HepG2 (cell line): ENCODE measurements around the gene EFCAB14. TPM values are rescaled to one million over a fixed set of nuclear protein-coding genes. Genes with fewer than 3 reads are reported as not detected.
"Not testable (repeated sequence)": the region's sequence is repeated elsewhere in the genome, so short reads cannot be mapped to it uniquely, and the experiment has no call there.

Source experiments
- ATAC-seq: fragments of 200-7000 bp; cut with Tn5 transposase; 3 replicates; pipeline ENCODE4 v1.9.1; 2020; ENCODE audit warnings: mild to moderate bottlenecking, moderate library complexity
- BruUV-seq: library from RNA; stranded (reverse); fragments of 400-500 nt; replicated peaks from 2 replicates; lab custom pipeline; 2021; lab: Mats Ljungman, UMichigan
- CTCF ChIA-PET: fragments of 300-600 bp; formaldehyde crosslinking; extraction: SDS; loops from one replicate; lab custom pipeline; 2021; ENCODE audit warnings: low total read pairs, inconsistent platforms, low intra/inter-chr PET ratio; lab: Yijun Ruan, JAX
- POLR2A ChIA-PET: fragments of 350-600 bp; sonication (Branson Sonifier 250); formaldehyde crosslinking; loops from one replicate; lab custom pipeline; 2020; ENCODE audit warnings: antibody characterized with exemption, inconsistent platforms; lab: Yijun Ruan, JAX
- DNase-seq: peaks from one replicate; pipeline ENCODE4 v3.0.0-alpha.2; 2015; ENCODE audit warnings: low spot score
- FAIRE-seq: peaks from 3 replicates; lab custom pipeline; 2011; peaks lifted over from hg19 to GRCh38; lab: Jason Lieb, UNC
- H2AFZ ChIP-seq: one replicate; pipeline ENCODE4 v1.6.1; 2011; ENCODE audit warnings: low read length, inconsistent platforms
- H3K27ac ChIP-seq: fragments of 300-600 bp; 3 replicates; pipeline ENCODE4 v1.8.0; 2011; ENCODE audit warnings: mixed run types, mild to moderate bottlenecking, mixed read lengths, low read length, inconsistent platforms; ENCODE audit not compliant: insufficient read depth; ENCODE audit errors: extremely low read length
- H3K27me3 ChIP-seq, 2 experiments: fragments of 200-600 bp in 1 of 2; 2 replicates in 1 of 2; 3 replicates in 1 of 2; pipeline versions ENCODE4 v1.6.0 to v1.8.0; 2011; ENCODE audit warnings: low read length in 2 of 2, mild to moderate bottlenecking in 2 of 2, moderate library complexity in 2 of 2, inconsistent platforms in 1 of 2; ENCODE audit not compliant: insufficient read depth in 2 of 2, control insufficient read depth in 1 of 2
- H3K36me3 ChIP-seq, 2 experiments: fragments of 200-600 bp in 1 of 2; replicated peaks in 1 of 2; 2 replicates in 1 of 2; 3 replicates in 1 of 2; pipeline versions ENCODE4 v1.5.1 to v1.8.0; 2011; ENCODE audit warnings: low read length in 2 of 2, inconsistent platforms in 1 of 2; ENCODE audit not compliant: insufficient read depth in 2 of 2, control insufficient read depth in 1 of 2
- H3K4me1 ChIP-seq: 2 replicates; pipeline ENCODE4 v1.5.1; 2012; ENCODE audit warnings: low read length, inconsistent platforms; ENCODE audit not compliant: insufficient read depth
- H3K4me2 ChIP-seq: 2 replicates; pipeline ENCODE4 v1.6.0; 2011; ENCODE audit warnings: low read depth, low read length, inconsistent platforms
- H3K4me3 ChIP-seq, 3 experiments: fragments of 200-600 bp in 1 of 3; sonication (generic), shearing (Covaris generic) in 1 of 3; replicated peaks in 1 of 3; 2 replicates each; pipeline ENCODE4 v1.5.1; 2011 to 2016; ENCODE audit warnings: low read length in 3 of 3, inconsistent platforms in 2 of 3, low read depth in 2 of 3, mild to moderate bottlenecking in 2 of 3, control low read depth in 1 of 3, mixed read lengths in 1 of 3; ENCODE audit not compliant: insufficient read depth in 1 of 3
- H3K79me2 ChIP-seq: one replicate; pipeline ENCODE4 v1.6.1; 2011; ENCODE audit warnings: low read length, inconsistent platforms; ENCODE audit not compliant: insufficient read depth
- H3K9ac ChIP-seq: 2 replicates; pipeline ENCODE4 v1.6.0; 2011; ENCODE audit warnings: mild to moderate bottlenecking, low read depth, low read length, inconsistent platforms; ENCODE audit not compliant: insufficient read depth
- H3K9me3 ChIP-seq: 2 replicates; pipeline ENCODE4 v1.5.1; 2012; ENCODE audit warnings: mild to moderate bottlenecking, low read length
- H4K20me1 ChIP-seq: 2 replicates; pipeline ENCODE4 v1.6.0; 2011; ENCODE audit warnings: inconsistent platforms, mild to moderate bottlenecking, low read length, moderate library complexity; ENCODE audit not compliant: insufficient read depth
- AHR ChIP-seq: IDR thresholded peaks from 2 replicates; pipeline ENCODE4 v1.6.1; 2018; ENCODE audit warnings: missing genetic modification reagents, missing compliant biosample characterization
- CREM ChIP-seq, 2 experiments: sonication (generic) in 1 of 2; formaldehyde crosslinking in 1 of 2; IDR thresholded peaks; 2 replicates each; pipeline versions ENCODE4 v1.4.0 to v1.6.1; 2016 to 2020; ENCODE audit warnings: antibody characterized with exemption in 1 of 2, mild to moderate bottlenecking in 1 of 2, missing genetic modification reagents in 1 of 2
- FOXM1 ChIP-seq: sonication (generic); formaldehyde crosslinking; IDR thresholded peaks from 2 replicates; pipeline ENCODE4 v1.5.0; 2020; ENCODE audit warnings: missing genetic modification reagents
- IRF9 ChIP-seq: sonication (generic); formaldehyde crosslinking; IDR thresholded peaks from 2 replicates; pipeline ENCODE4 v1.8.0; 2022; ENCODE audit warnings: missing genetic modification reagents, mild to moderate bottlenecking, borderline replicate concordance
- MED8 ChIP-seq: sonication (generic); formaldehyde crosslinking; IDR thresholded peaks from 2 replicates; pipeline ENCODE4 v1.8.1; 2023; ENCODE audit warnings: mild to moderate bottlenecking, missing genetic modification reagents; ENCODE audit not compliant: insufficient replicate concordance
- MLLT10 ChIP-seq: sonication (generic); formaldehyde crosslinking; IDR thresholded peaks from 2 replicates; pipeline ENCODE4 v1.4.0; 2020; ENCODE audit warnings: missing genetic modification reagents
- RORA ChIP-seq: sonication (generic); formaldehyde crosslinking; IDR thresholded peaks from 2 replicates; pipeline ENCODE4 v1.5.0; 2020; ENCODE audit warnings: mild to moderate bottlenecking, missing genetic modification reagents, moderate library complexity
- SP140L ChIP-seq: sonication (generic); formaldehyde crosslinking; IDR thresholded peaks from 2 replicates; pipeline ENCODE4 v1.4.0; 2020; ENCODE audit warnings: missing genetic modification reagents, borderline replicate concordance
- ZKSCAN8 ChIP-seq: IDR thresholded peaks from 2 replicates; pipeline ENCODE4 v1.6.1; 2016; ENCODE audit warnings: borderline replicate concordance, missing genetic modification reagents, missing compliant biosample characterization
- ZNF282 ChIP-seq: fragments of 450-650 bp; IDR thresholded peaks from 2 replicates; pipeline ENCODE4 v1.6.1; 2018; ENCODE audit not compliant: partially characterized antibody
- ZNF672 ChIP-seq: sonication (generic); formaldehyde crosslinking; IDR thresholded peaks from 2 replicates; pipeline ENCODE4 v1.8.1; 2022; ENCODE audit warnings: missing genetic modification reagents
- ZNF768 ChIP-seq: sonication (generic); formaldehyde crosslinking; IDR thresholded peaks from 2 replicates; pipeline ENCODE4 v1.4.0; 2020; ENCODE audit warnings: missing genetic modification reagents
- ZNF782 ChIP-seq: sonication (generic); formaldehyde crosslinking; IDR thresholded peaks from 2 replicates; pipeline ENCODE4 v1.4.0; 2020; ENCODE audit warnings: missing genetic modification reagents, mild to moderate bottlenecking, borderline replicate concordance
- ZNF792 ChIP-seq: IDR thresholded peaks from 2 replicates; pipeline ENCODE4 v1.6.1; 2016
- ZNF800 ChIP-seq: sonication (generic); formaldehyde crosslinking; IDR thresholded peaks from 2 replicates; pipeline ENCODE4 v1.4.0; 2020; ENCODE audit warnings: missing genetic modification reagents
- WGBS: methylation state at CpG from one replicate; pipeline ENCODE4 v1.1.6; 2017; ENCODE audit warnings: low lambda C conversion rate; 5-methylcytosine and 5-hydroxymethylcytosine counted together
- in situ Hi-C: cut with HindIII; loops from 2 replicates; pipeline ENCODE4 v1.10.0; 2017; ENCODE audit warnings: low pct_unique_long_range_greater_than_20kb; ENCODE audit not compliant: extremely low pct_ligation_motif_present
- intact Hi-C: fragments of 100-400 bp; cut with micrococcal nuclease; formaldehyde crosslinking; loops from one replicate; pipeline ENCODE4 v1.10.0; 2022; ENCODE audit not compliant: unreplicated experiment
- polyA plus RNA-seq, 8 experiments: library from polyadenylated mRNA; depleted of rRNA in 3 of 8; stranded (reverse) in 7 of 8; unstranded in 1 of 8; fragments of >200 nt; fragmentation: Illumina TruSeq in 4 of 8; extraction: Trizol in 4 of 8; gene quantifications; 2 replicates each; pipeline versions ENCODE4 v1.2.1 to v1.2.3, GENCODE V29; 2011 to 2016; ENCODE audit warnings: low read depth in 4 of 8, missing spikeins in 1 of 8, mixed read lengths in 1 of 8; ENCODE audit not compliant: insufficient read depth in 1 of 8
- total RNA-seq, 5 experiments: library from RNA; depleted of rRNA; stranded (reverse); fragments of >200 nt; fragmentation: Illumina TruSeq; extraction: Trizol; gene quantifications; 2 replicates each; pipeline ENCODE4 v1.2.3, GENCODE V29; 2016; ENCODE audit warnings: low read depth in 1 of 5

EFCAB14 gene
- total and polyA plus RNA-seq, 2 of the 13 experiments (the other 11 are each of a cell fraction or from before 2014, with no cell fraction given): 13.4 to 17.9 TPM

GRCh38 chr1:46665983-46666382 is 52.9 kb downstream of the EFCAB14 start:
- in situ Hi-C loops: no loop called here
- intact Hi-C loops: loop anchor here (10.0 kb wide), 1 partner anchor 51 kb away; the partner anchor contains the start of gene MOB3C
- Histone ChIP-seq H3K4me1 (peaks cover 19% of the 10 kb centered on the region), H4K20me1 (no peaks in the 10 kb centered on the region), H3K27me3 (no peaks in the 10 kb centered on the region; a peak in 2 of 5 replicates), H3K4me3 (no peak overlapping the region), H3K9ac (no peak overlapping the region), H3K4me2 (no peak overlapping the region)
- no TSS peak for BruUV-seq
- no peak for DNase-seq
- ATAC-seq: no peak
- TF ChIP-seq CREM (IDR thresholded peaks at IDR 0.05) (no peak), CREM (CRISPR knock-in tag; IDR thresholded peaks at IDR 0.05) (no peak), ZNF800 (no peak), FOXM1 (CRISPR knock-in tag) (no peak), ZKSCAN8 (CRISPR knock-in tag) (no peak), ZNF282 (no peak), MED8 (no peak), MLLT10 (CRISPR knock-in tag) (no peak), AHR (CRISPR knock-in tag) (no peak), ZNF672 (CRISPR knock-in tag) (no peak), ZNF792 (CRISPR knock-in tag) (no peak), RORA (CRISPR knock-in tag) (no peak), IRF9 (CRISPR knock-in tag) (no peak), ZNF782 (CRISPR knock-in tag) (no peak), ZNF768 (CRISPR knock-in tag) (no peak), SP140L (CRISPR knock-in tag) (no peak)
- TF ChIP-seq, all 625 proteins: peak for 0
- 92% methylated on average over 2 of the region's 2 CpGs for WGBS
- Histone ChIP-seq H2AFZ (no peak overlapping the region), H3K79me2 (peaks cover 9% of the 10 kb centered on the region), H3K27ac (no peak overlapping the region), H3K36me3 (peaks cover 6 to 12% of the 10 kb centered on the region in 2 experiments; a peak in 4 of 5 replicates), H3K9me3 (no peaks in the 10 kb centered on the region)
- FAIRE-seq: no peak
- POLR2A ChIA-PET: interaction anchor here (1.2 kb wide), 1 partner anchor 37 kb away, joined by 3 read pairs; no protein-coding TSS in a partner anchor
- CTCF ChIA-PET: no interaction called here

DNA sequence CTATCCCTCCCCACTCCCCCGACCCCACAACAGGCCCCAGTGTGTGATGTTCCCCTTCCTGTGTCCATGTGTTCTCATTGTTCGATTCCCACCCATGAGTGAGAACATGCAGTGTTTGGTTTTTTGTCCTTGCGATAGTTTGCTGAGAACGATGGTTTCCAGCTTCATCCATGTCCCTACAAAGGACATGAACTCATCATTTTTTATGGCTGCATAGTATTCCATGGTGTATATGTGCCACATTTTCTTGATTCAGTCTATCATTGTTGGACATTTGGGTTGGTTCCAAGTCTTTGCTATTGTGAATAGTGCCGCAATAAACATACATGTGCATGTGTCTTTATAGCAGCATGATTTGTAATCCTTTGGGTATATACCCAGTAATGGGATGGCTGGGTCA is 56.0 kb downstream of the EFCAB14 start:
- H2AFZ ChIP-seq, DNase-seq, FAIRE-seq, H3K9ac ChIP-seq, H4K20me1 ChIP-seq, POLR2A ChIA-PET, ATAC-seq, H3K27me3 ChIP-seq, H3K4me3 ChIP-seq, H3K79me2 ChIP-seq, BruUV-seq, in situ Hi-C loops, H3K4me2 ChIP-seq, H3K27ac ChIP-seq, H3K9me3 ChIP-seq, CTCF ChIA-PET: not testable (repeated sequence)
- intact Hi-C loops: loop anchor here (10.0 kb wide), 1 partner anchor 48 kb away; the partner anchor contains the start of gene MOB3C
- WGBS: 89% methylated on average over 4 of the region's 5 CpGs
- Histone ChIP-seq H3K36me3 (peaks cover 6 to 22% of the 10 kb centered on the region in 2 experiments), H3K4me1 (peaks cover 19% of the 10 kb centered on the region)
